Measurements from ENCODE around the gene CHD5.

The CHD5 gene

GRCh38 chr1:6134741-6135510 lies 45.2 kb downstream of the CHD5 start:
- no peak for DNase-seq (ENCODE audit: extremely low read depth, insufficient read length)
- Histone ChIP-seq H3K4me3 (replicated peaks; ENCODE audit: low read depth, low read length) (no peak overlapping the region), H3K36me3 (ENCODE audit: control insufficient read depth, insufficient read depth, low read length) (no peaks in the 10 kb centered on the region), H3K27me3 (replicated peaks; ENCODE audit: control insufficient read depth, insufficient read depth, low read length) (peaks cover 1% of the 10 kb centered on the region; the same call in 1 of the 2 replicates)
- no peak for TF ChIP-seq CTCF (IDR thresholded peaks at IDR 0.05; ENCODE audit: insufficient read depth, low read length, poor library complexity, severe bottlenecking)

GRCh38 chr1:6134206-6134605 lies 45.9 kb downstream of the CHD5 start:
- no peak overlapping the region for H3K4me3 ChIP-seq (replicated peaks; ENCODE audit: low read depth, low read length)
- DNase-seq (ENCODE audit: extremely low read depth, insufficient read length): no peak
- no peaks in the 10 kb centered on the region for H3K36me3 ChIP-seq (ENCODE audit: control insufficient read depth, insufficient read depth, low read length)
- TF ChIP-seq CTCF (IDR thresholded peaks at IDR 0.05; ENCODE audit: insufficient read depth, low read length, poor library complexity, severe bottlenecking): no peak
- H3K27me3 ChIP-seq (replicated peaks; ENCODE audit: control insufficient read depth, insufficient read depth, low read length): peaks cover 1% of the 10 kb centered on the region; the same call in 1 of the 2 replicates

- Histone ChIP-seq H3K36me3 (ENCODE audit: control insufficient read depth, insufficient read depth, low read length) (no peaks in the 10 kb centered on the region), H3K4me3 (replicated peaks; ENCODE audit: low read depth, low read length) (no peak overlapping the region), H3K27me3 (replicated peaks; ENCODE audit: control insufficient read depth, insufficient read depth, low read length) (peaks cover 1% of the 10 kb centered on the region; the same call in 1 of the 2 replicates)
- TF ChIP-seq CTCF (IDR thresholded peaks at IDR 0.05; ENCODE audit: insufficient read depth, low read length, poor library complexity, severe bottlenecking): no peak
- no peak for DNase-seq (ENCODE audit: extremely low read depth, insufficient read length)
Measured at GRCh38 chr1:6133146-6133895, 46.8 kb downstream of the CHD5 start.

GRCh38 chr1:6131561-6131960 lies 48.6 kb downstream of the CHD5 start:
- Histone ChIP-seq H3K4me3 (replicated peaks; ENCODE audit: low read depth, low read length) (no peak overlapping the region), H3K27me3 (replicated peaks; ENCODE audit: control insufficient read depth, insufficient read depth, low read length) (peaks cover 1% of the 10 kb centered on the region; the same call in 1 of the 2 replicates), H3K36me3 (ENCODE audit: control insufficient read depth, insufficient read depth, low read length) (no peaks in the 10 kb centered on the region)
- no peak for DNase-seq (ENCODE audit: extremely low read depth, insufficient read length)
- no peak for TF ChIP-seq CTCF (IDR thresholded peaks at IDR 0.05; ENCODE audit: insufficient read depth, low read length, poor library complexity, severe bottlenecking)

- no peak for DNase-seq (ENCODE audit: extremely low read depth, insufficient read length)
Measured at GRCh38 chr1:6130596-6130995, 49.5 kb downstream of the CHD5 start.

More at GRCh38 chr1:6130596-6130995, 49.5 kb downstream of the CHD5 start:
- H3K4me3 ChIP-seq (replicated peaks; ENCODE audit: low read depth, low read length): no peak overlapping the region
- H3K36me3 ChIP-seq (ENCODE audit: control insufficient read depth, insufficient read depth, low read length): no peaks in the 10 kb centered on the region
- no peak for TF ChIP-seq CTCF (IDR thresholded peaks at IDR 0.05; ENCODE audit: insufficient read depth, low read length, poor library complexity, severe bottlenecking)
- H3K27me3 ChIP-seq (replicated peaks; ENCODE audit: control insufficient read depth, insufficient read depth, low read length): peaks cover 1% of the 10 kb centered on the region; the same call in 1 of the 2 replicates
